ENCODE results near the gene CBX5.
"Not testable (repeated sequence)": the region's sequence is repeated elsewhere in the genome, so short reads cannot be mapped to it uniquely, and the experiment has no call there.

The CBX5 gene

GRCh38 chr12:54279632-54280467 lies at the start of gene CBX5:
CBX5 (minus strand) TSS chr12:54280122; CDS start chr12:54257650, 22,472 bp downstream.
- DNase-seq: peak; percentile 100

- no peak for DNase-seq
These were observed 48.8 kb upstream of the CBX5 start for GRCh38 chr12:54328595-54329337.

GRCh38 chr12:54325442-54326109 lies 45.7 kb upstream of the CBX5 start:
- DNase-seq: not testable (repeated sequence)

- peak; percentile 98 for DNase-seq
These were observed 44.9 kb upstream of the CBX5 start, which contains the start of gene COPZ1 for GRCh38 chr12:54324617-54325441. COPZ1 (plus strand) TSS chr12:54325131; CDS start chr12:54325164, 33 bp downstream.

- no peak for DNase-seq
These were observed 41.4 kb upstream of the CBX5 start for GRCh38 chr12:54321363-54321762.

- DNase-seq: not testable (repeated sequence)
These were observed 32.4 kb upstream of the CBX5 start for GRCh38 chr12:54312309-54312708.

- no peak for DNase-seq
These were observed 31.1 kb upstream of the CBX5 start for GRCh38 chr12:54311051-54311450.

GRCh38 chr12:54306925-54307741 lies 27.2 kb upstream of the CBX5 start:
- DNase-seq: no peak

- peak; percentile 41 for DNase-seq
These were observed 24.4 kb upstream of the CBX5 start for GRCh38 chr12:54304187-54304810.

GRCh38 chr12:54303640-54304039 lies 23.7 kb upstream of the CBX5 start:
- no peak for DNase-seq

GRCh38 chr12:54301428-54302048 lies 21.6 kb upstream of the CBX5 start:
- DNase-seq: no peak

GRCh38 chr12:54300732-54301427 lies 21.0 kb upstream of the CBX5 start, which contains the start of gene NFE2:
NFE2 (minus strand) TSS chr12:54301015; CDS start chr12:54295248, 5,767 bp downstream.
- no peak for DNase-seq

- DNase-seq: no peak
These were observed 20.4 kb upstream of the CBX5 start for GRCh38 chr12:54300225-54300731.

- DNase-seq: no peak
These were observed 19.7 kb upstream of the CBX5 start for GRCh38 chr12:54299515-54300224.

- DNase-seq: no peak
These were observed 19.0 kb upstream of the CBX5 start for GRCh38 chr12:54298904-54299303.

GRCh38 chr12:54296393-54297099 lies 16.6 kb upstream of the CBX5 start:
- DNase-seq: no peak

- no peak for DNase-seq
These were observed 15.1 kb upstream of the CBX5 start for GRCh38 chr12:54294953-54295566.

Measured in CD4-positive, alpha-beta T cell treated with Interleukin-12 subunit alpha and Interleukin-12 subunit beta, for 1 hour (primary cell).